Trophoblast cell (in vitro differentiated cells and primary cell): Measurements from ENCODE around the gene NPIPB2.

Source experiments
- DNase-seq, 2 donors: peaks; one replicate each; pipeline ENCODE4 v3.0.0-alpha.2; 2016
- H2AFZ ChIP-seq: 2 replicates; pipeline ENCODE4 v1.6.1; 2013; ENCODE audit warnings: low read length, moderate library complexity, mild to moderate bottlenecking; ENCODE audit not compliant: insufficient read depth, poor library complexity
- H2AK5ac ChIP-seq: 2 replicates; pipeline ENCODE4 v1.6.1; 2013; ENCODE audit warnings: mild to moderate bottlenecking, low read length
- H2BK120ac ChIP-seq: 2 replicates; pipeline ENCODE4 v1.6.1; 2013; ENCODE audit warnings: low read length, mild to moderate bottlenecking, moderate library complexity; ENCODE audit not compliant: insufficient read depth, poor library complexity
- H2BK12ac ChIP-seq: 2 replicates; pipeline ENCODE4 v1.6.1; 2013; ENCODE audit warnings: mild to moderate bottlenecking, low read length, moderate library complexity
- H2BK5ac ChIP-seq: 2 replicates; pipeline ENCODE4 v1.6.1; 2013; ENCODE audit warnings: low read length, low read depth, moderate library complexity, mild to moderate bottlenecking; ENCODE audit not compliant: poor library complexity
- H3K14ac ChIP-seq: 2 replicates; pipeline ENCODE4 v1.6.1; 2013; ENCODE audit warnings: mild to moderate bottlenecking, low read length
- H3K18ac ChIP-seq: 2 replicates; pipeline ENCODE4 v1.6.1; 2013; ENCODE audit warnings: mild to moderate bottlenecking, low read length
- H3K23ac ChIP-seq: 2 replicates; pipeline ENCODE4 v1.6.1; 2013; ENCODE audit warnings: low read length
- H3K27ac ChIP-seq: 2 replicates; pipeline ENCODE4 v1.5.1; 2013; ENCODE audit warnings: low read depth, mild to moderate bottlenecking, inconsistent platforms, low read length, moderate library complexity
- H3K27me3 ChIP-seq: 2 replicates; pipeline ENCODE4 v1.6.1; 2013; ENCODE audit warnings: inconsistent platforms, mild to moderate bottlenecking, low read length, moderate library complexity; ENCODE audit not compliant: insufficient read depth
- H3K36me3 ChIP-seq, 2 experiments: 1 replicate in 1 of 2; 2 replicates in 1 of 2; pipeline ENCODE4 v1.6.1; 2013; ENCODE audit warnings: low read length in 2 of 2, mild to moderate bottlenecking in 2 of 2, moderate library complexity in 1 of 2; ENCODE audit not compliant: insufficient read depth in 2 of 2, control insufficient read depth in 1 of 2
- H3K4ac ChIP-seq: 2 replicates; pipeline ENCODE4 v1.6.1; 2013; ENCODE audit warnings: low read depth, mild to moderate bottlenecking, low read length, moderate library complexity
- H3K4me1 ChIP-seq, 2 experiments: 1 replicate in 1 of 2; 2 replicates in 1 of 2; pipeline ENCODE4 v1.6.1; 2013; ENCODE audit warnings: low read length in 2 of 2, mild to moderate bottlenecking in 2 of 2, moderate library complexity in 1 of 2; ENCODE audit not compliant: insufficient read depth in 2 of 2, control insufficient read depth in 1 of 2
- H3K4me2 ChIP-seq: 2 replicates; pipeline ENCODE4 v1.6.1; 2013; ENCODE audit warnings: inconsistent platforms, mild to moderate bottlenecking, low read length, moderate library complexity
- H3K4me3 ChIP-seq: 2 replicates; pipeline ENCODE4 v1.5.1; 2013; ENCODE audit warnings: mild to moderate bottlenecking, low read depth, low read length, inconsistent platforms
- H3K79me1 ChIP-seq: one replicate; pipeline ENCODE4 v1.6.1; 2013; ENCODE audit warnings: low read length
- H3K79me2 ChIP-seq: 2 replicates; pipeline ENCODE4 v1.6.1; 2013; ENCODE audit warnings: low read length, mild to moderate bottlenecking; ENCODE audit not compliant: control insufficient read depth, insufficient read depth, poor library complexity
- H3K9ac ChIP-seq: 2 replicates; pipeline ENCODE4 v1.6.1; 2013; ENCODE audit warnings: mild to moderate bottlenecking, low read length
- H3K9me3 ChIP-seq: 2 replicates; pipeline ENCODE4 v1.6.1; 2013; ENCODE audit warnings: low read depth, mild to moderate bottlenecking, control low read depth, inconsistent platforms, low read length; ENCODE audit not compliant: insufficient read depth
- H4K12ac ChIP-seq: 2 replicates; pipeline ENCODE4 v1.6.1; 2013; ENCODE audit warnings: low read depth, mild to moderate bottlenecking, low read length, moderate library complexity
- H4K8ac ChIP-seq: 2 replicates; pipeline ENCODE4 v1.6.1; 2013; ENCODE audit warnings: low read depth, mild to moderate bottlenecking, low read length, moderate library complexity
- H4K91ac ChIP-seq: one replicate; pipeline ENCODE4 v1.6.1; 2013; ENCODE audit warnings: low read depth, mild to moderate bottlenecking, low read length, moderate library complexity
- whole genome bisulfite sequencing: extraction: QIAGEN DNeasy Blood & Tissue Kit; methylation state at CpG from one replicate; pipeline ENCODE4 v1.1.7; 2013; ENCODE audit warnings: missing lambda C conversion rate; ENCODE audit not compliant: insufficient read length, insufficient coverage; ENCODE audit errors: extremely low coverage; 5-methylcytosine and 5-hydroxymethylcytosine counted together

Gene NPIPB2

GRCh38 chr16:11915114-11915643, 26.7 kb downstream of the NPIPB2 start:
- Histone ChIP-seq H2BK120ac (peak overlapping the region; percentile 48), H3K36me3 (peaks cover 0 to 2% of the 10 kb centered on the region in 2 experiments), H3K18ac (peak overlapping the region; percentile 64), H2AFZ (peak overlapping the region; percentile 75), H4K91ac (peak overlapping the region; percentile 58), H3K9ac (peak overlapping the region; percentile 25), H4K12ac (peak overlapping the region; percentile 66), H3K79me1 (peaks cover 12% of the 10 kb centered on the region), H4K8ac (peak overlapping the region; percentile 66), H3K27me3 (no peaks in the 10 kb centered on the region), H3K9me3 (no peaks in the 10 kb centered on the region), H2BK5ac (peak overlapping the region; percentile 48), H3K4ac (peak overlapping the region; percentile 53), H3K79me2 (peaks cover 25% of the 10 kb centered on the region), H3K4me2 (peak overlapping the region; percentile 60), H3K23ac (no peak overlapping the region), H3K4me3 (peak overlapping the region; percentile 97), H3K27ac (peak overlapping the region; percentile 52), H3K14ac (peak overlapping the region; percentile 73), H2AK5ac (peak overlapping the region; percentile 27), H3K4me1 (peaks cover 5 to 11% of the 10 kb centered on the region in 2 experiments), H2BK12ac (no peak overlapping the region)
- no CpG with 5 or more reads among the region's 79 CpGs for WGBS
- DNase-seq, result peak; percentile 23 to 62

GRCh38 chr16:11914210-11915113, 27.4 kb downstream of the NPIPB2 start:
- H3K14ac ChIP-seq, result peak overlapping the region; percentile 73

DNA sequence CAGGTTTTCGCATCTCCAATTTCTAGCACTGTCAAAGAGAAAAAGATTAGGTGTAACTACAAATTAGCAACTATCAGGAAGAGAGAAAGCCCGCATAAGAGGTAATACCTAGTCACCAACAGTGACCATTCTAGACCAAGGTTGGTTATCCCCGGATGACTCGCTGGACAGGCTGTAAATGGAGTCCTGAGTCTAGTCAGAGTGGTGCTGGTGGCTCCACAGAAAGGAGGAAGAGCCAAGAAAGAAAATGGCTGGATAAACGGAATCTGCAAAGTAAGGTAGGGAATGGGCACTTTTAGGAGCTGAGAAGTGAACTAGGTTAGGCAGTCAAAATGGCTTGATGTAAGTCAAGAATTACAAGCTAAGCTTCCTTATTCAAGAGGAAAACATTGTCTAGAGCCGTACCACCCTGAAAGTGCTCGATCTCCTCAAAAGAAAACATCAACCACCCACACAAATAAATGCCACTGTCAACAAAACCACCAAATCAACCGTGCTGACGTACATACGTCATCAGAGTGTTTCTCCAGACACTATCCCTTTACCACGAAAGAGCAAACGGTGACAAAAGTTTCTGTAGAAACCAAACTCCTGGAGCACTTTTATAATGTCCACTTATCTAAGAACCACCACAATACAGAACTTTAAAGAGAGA, 28.3 kb downstream of the NPIPB2 start:
- Histone ChIP-seq H3K79me1 (peaks cover 12% of the 10 kb centered on the region), H3K4ac (peak overlapping the region; percentile 71), H3K4me1 (peaks cover 5 to 11% of the 10 kb centered on the region in 2 experiments), H3K27me3 (no peaks in the 10 kb centered on the region), H3K18ac (no peak overlapping the region), H3K27ac (no peak overlapping the region), H3K9ac (no peak overlapping the region), H2BK120ac (no peak overlapping the region), H4K91ac (no peak overlapping the region), H3K9me3 (no peaks in the 10 kb centered on the region), H3K4me3 (no peak overlapping the region), H2BK5ac (no peak overlapping the region), H2AFZ (no peak overlapping the region), H4K12ac (no peak overlapping the region), H2BK12ac (no peak overlapping the region), H3K79me2 (peaks cover 31% of the 10 kb centered on the region), H3K36me3 (peaks cover 0 to 2% of the 10 kb centered on the region in 2 experiments), H2AK5ac (no peak overlapping the region), H3K23ac (no peak overlapping the region), H3K14ac (no peak overlapping the region), H4K8ac (no peak overlapping the region), H3K4me2 (peak overlapping the region; percentile 60)
- WGBS, result no CpG with 5 or more reads among the region's 12 CpGs
- DNase-seq, result peak; percentile 57 to 68

More at GRCh38 chr16:11914210-11915113, 27.4 kb downstream of the NPIPB2 start:
- peak overlapping the region; percentile 64 for H3K18ac ChIP-seq
- no peaks in the 10 kb centered on the region for H3K9me3 ChIP-seq
- peak overlapping the region; percentile 75 for H2AFZ ChIP-seq
- WGBS, result no CpG with 5 or more reads among the region's 30 CpGs
- H3K79me2 ChIP-seq, result peaks cover 27% of the 10 kb centered on the region
- no peaks in the 10 kb centered on the region for H3K27me3 ChIP-seq
- peak overlapping the region; percentile 97 for H3K4me3 ChIP-seq
- H4K12ac ChIP-seq, result peak overlapping the region; percentile 63
- peak overlapping the region; percentile 6 for H2BK120ac ChIP-seq
- peak overlapping the region; percentile 6 for H2AK5ac ChIP-seq
- peaks cover 5 to 11% of the 10 kb centered on the region in 2 experiments for H3K4me1 ChIP-seq
- H3K23ac ChIP-seq, result no peak overlapping the region
- H2BK5ac ChIP-seq, result peak overlapping the region; percentile 48
- H3K4ac ChIP-seq, result peak overlapping the region; percentile 96
- peaks cover 0 to 2% of the 10 kb centered on the region in 2 experiments for H3K36me3 ChIP-seq
- no peak overlapping the region for H2BK12ac ChIP-seq
- H3K9ac ChIP-seq, result peak overlapping the region; percentile 25
- peaks cover 12% of the 10 kb centered on the region for H3K79me1 ChIP-seq
- H3K4me2 ChIP-seq, result peak overlapping the region; percentile 60
- peak overlapping the region; percentile 52 for H3K27ac ChIP-seq
- peak overlapping the region; percentile 58 for H4K91ac ChIP-seq
- H4K8ac ChIP-seq, result peak overlapping the region; percentile 27
- peak; percentile 12 to 52 for DNase-seq
